Measurements from ENCODE around the gene TNFRSF13B.
A peak's percentile ranks its signal among the peaks of the same experiment; 100 is the strongest.

The TNFRSF13B gene

DNA sequence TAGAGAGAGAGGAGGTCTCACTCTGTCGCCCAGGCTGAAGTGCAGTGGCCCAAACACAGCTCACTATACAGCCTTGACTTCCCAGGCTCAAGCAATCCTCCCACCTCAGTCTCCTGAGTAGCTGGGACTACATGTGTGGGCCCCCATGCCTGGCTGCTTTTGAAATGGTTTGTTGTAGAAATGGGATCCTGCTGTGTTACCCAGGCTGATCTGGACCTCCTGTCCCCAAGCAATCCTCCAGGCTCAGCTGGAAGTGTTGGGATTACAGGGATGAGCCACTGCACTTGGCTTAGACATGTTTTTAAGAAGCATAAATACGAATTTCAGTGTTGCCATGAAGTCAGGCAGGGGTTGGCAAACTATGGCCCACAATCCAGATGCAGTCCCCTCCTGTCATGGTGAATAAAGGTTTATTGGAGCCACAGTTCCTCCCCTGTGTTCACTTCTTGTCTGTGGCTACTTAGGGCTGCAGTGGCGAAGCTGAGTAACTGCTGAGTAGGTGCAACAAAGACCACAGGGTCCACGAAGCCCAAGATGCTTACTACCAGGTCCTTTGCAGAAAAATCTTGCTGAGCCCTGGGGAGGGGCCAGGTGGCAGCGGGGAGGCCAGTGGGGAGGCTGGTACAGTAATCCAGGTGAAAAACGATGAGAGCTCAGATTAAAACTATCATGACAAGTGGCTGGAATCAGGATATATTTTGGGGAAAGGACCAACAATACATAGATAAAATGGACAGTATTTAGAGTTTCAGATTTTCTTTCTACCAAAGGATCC, 35.2 kb downstream of the TNFRSF13B start:
- no peak for DNase-seq

DNA sequence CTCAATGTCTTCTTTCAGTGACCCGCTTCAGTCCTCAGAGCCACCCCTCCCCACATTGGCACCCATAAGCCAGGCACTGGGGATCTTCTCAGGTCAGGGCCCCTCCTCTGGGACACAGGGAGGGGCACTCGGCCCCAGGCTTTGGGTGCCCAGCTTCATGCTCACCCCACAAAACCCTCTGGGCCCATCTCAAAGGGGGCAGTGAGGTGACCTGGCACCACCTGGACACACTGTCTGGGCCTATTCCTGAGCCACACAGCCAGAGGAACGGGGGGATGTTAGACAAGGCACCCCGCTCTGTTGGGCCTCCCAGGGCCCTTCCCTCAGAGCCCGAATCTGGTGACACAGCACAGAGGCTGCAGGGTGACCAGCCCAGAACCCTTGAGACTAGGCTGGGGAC, 36.1 kb downstream of the TNFRSF13B start:
- no peak for DNase-seq

DNA sequence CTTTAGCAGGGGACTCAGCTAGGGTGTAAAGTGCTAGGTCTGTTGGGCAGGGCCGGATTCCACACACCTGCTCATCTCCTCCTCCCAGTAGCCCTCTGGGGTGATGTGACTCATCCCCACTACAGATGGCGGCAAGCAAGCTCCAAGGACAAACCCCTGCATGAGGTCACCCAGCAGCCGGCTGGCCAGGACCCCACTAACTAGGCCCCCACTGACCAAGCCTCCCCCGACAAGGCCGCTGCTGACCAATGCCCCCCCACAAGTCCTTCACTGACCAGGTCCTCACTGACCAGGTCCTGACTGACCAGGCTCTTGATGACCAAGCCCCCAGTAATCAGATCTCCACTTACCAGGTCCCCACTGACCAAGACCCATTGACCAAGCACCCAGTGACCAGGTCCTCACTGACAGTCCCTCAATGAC, 36.7 kb downstream of the TNFRSF13B start:
- no peak for DNase-seq

DNA sequence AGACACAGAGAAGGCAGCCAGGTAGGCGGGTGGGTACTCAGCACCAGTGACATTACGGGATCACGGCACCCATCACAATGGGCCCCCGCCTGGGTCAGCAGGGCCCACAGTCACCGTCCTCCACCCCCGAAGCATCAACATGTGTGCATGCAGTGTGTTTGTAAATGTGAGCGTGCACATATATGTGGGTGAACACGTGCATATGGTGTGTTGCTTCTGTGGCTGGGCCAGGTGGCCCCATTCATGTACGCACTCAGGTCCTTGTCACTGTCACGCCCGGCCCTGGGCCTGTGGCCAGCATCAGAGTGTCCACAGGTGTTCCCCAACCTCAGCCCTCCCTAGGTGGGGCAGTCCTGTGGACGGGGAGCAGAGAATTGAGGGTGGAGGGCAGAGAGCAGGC, 37.1 kb downstream of the TNFRSF13B start:
- no peak for DNase-seq

DNA sequence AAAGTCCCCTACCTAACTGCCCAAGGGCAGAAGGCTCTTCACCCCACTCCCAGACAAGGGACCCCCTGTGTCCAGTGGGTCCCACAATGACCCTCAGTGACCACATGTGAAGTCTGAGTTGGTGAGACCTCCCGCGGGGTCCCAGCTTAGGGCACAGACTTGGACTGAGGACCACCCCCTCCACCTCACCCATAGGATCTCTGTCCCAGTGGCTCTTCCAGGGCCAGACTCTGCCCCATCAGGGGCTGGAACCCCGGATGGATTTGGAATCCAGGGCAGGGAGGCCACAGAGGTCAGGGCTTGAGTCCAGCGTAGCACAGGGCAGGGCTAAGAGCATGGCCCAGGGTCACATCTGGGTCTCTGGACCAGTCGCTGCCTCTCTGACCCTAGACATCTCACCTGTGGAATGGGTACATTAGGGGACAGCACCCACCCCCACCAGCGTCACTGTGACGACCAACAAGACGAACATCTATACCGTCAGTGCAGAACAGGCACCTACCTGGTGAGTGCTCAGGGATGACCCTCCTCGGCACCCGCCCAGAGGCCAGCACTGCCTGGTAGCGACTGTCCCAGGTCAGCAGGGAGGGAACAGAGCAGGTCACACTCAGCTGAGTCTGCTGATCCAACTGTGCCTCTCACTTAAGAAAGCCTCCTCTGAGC, 37.7 kb downstream of the TNFRSF13B start:
- DNase-seq = no peak

DNA sequence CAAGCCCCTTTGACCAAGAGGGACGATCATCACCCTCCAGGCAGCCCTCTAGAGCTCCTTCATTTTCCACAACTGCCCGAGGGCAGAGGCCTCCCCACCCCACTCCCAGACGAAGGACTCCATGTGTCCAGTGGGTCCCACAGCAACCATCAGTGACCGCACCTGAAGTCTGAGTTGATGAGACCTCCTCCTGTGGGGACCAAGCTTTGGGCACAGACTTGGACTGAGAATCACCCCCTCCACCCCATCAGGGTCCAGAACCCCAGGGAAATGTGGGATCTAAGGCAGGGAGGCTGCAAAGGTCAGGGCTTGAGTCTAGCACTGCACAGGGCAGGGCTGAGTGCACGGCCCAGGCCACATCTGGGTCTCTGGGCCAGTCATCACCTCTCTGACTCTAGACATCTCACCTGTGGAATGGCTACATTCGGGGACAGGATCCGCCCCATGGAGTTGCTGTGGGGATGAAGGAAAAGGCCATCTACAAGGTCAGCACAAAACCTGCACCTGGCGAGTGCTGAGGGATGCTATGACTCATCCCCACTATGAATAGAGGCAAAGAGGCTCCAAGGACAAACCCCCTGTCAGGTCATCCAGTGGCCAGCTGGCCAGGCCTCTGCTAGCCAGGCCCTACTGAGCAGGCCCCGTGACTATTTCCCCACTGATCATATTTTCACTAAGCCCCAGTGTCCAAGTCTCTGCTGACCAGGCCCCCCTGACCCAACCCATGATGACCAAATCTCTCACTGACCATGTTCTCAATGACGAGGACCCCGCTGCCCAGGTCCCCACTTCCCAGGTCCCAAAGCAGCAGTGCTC, 38.4 kb downstream of the TNFRSF13B start:
- DNase-seq = no peak

DNA sequence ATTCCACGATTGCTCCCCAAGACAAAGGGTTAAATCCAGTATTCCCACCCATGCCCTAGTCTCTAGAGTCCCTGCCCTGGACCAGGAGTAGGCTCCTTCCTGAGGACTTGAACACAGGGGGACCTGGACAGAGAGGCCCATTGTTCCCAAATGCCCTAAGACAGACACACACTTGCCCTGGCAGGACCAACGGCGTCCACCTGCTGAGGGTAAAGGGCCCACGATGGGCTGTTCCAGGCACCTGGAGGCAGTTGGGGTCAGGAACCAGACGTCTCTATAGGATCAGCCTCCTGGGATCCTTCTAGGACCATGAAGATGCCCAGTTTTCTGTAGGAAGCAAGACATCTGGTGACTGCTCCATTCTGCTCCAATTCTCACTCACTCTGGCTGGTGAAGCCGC, 39.3 kb downstream of the TNFRSF13B start:
- DNase-seq = no peak

DNA sequence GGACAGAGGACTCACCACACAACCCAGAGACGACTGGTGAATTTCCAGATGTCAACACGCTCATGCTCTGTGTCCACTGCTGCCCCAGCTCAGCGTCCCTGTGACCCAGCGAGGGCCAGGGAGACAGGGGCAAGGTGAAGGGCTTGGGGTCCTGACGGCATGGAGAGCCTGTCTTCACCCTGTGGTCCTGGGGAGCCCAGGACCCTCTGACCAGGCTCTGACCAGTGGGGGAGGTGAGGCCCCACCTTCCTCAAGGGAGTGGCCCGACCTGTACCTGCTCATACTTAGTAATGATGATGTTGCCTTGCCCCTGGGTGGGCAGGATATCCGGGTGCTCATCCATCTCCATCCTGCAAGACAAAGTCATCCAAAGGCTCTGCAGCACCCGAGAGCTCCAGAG, 39.8 kb downstream of the TNFRSF13B start:
- DNase-seq = no peak

DNA sequence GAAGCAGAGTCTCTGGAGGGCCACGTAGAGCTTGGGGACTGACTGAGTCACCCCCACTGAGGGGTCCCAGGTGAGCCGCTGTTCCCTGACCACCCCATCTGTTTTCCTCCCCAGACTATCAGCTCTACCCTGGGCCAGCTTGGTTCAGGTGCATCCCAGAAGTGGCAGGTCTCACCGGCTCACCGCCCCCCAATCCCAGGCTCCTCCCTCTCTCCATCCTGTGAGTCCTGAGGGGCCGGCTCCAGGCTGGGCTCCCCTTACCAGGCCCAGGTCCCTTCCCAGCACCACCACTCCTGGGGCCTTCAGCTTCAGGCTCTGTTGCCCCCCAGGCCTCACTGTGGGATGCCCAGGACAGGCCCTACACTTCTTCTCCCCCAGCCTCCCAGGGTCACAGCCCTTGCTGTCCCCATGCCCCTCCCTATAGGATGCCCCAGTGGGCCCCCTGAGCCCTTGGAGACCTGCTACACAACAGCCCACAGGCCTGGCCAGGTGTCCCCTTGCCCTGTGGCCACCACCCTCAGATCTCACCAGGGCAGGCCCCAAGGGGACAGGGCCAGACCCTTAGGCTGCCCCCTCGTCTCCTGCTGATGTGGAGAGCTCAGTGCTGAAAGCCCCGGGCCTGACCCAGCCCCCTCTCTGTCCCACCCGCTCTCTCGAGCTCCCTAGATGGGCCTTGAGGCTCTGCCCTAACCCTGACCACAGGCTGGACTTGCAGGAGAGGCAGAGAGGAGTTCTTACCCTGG, 40.4 kb downstream of the TNFRSF13B start:
- DNase-seq = no peak

DNA sequence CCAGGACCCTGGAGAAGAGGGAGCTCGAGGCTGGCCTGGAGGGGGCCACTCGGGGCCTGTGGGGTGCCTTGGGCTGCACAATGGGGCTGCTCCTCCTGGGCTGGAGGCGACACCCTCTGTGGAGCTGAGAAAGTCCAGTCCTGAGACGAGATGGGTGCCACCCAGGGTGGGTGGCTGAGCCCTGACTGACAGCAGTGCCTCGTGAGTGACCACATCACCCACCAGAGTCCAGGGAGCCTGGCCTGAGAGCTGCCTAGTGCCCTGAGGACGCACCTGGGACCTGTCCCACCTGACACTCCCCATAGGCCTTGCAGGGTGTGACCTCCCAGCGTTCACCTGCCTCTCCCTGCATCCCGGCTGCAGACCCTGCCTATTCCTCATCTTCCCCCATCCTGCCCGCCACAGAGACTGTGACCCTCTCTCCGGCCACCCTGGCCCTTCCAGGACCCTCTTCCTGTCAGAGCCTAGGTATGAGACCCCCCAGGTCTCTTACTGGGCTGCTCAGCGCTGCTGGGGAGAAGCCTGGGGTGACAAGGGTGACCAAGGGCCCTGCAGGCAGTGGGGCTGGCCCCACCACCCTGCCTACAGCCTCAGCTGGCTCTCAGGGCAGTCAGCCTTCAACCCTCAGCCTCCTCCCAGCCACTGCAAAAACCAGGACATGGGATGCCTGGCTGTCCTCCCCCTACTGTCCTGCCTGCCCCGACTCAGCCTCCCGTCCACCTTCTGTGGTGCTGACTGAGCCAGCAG, 41.2 kb downstream of the TNFRSF13B start:
- DNase-seq = no peak

DNA sequence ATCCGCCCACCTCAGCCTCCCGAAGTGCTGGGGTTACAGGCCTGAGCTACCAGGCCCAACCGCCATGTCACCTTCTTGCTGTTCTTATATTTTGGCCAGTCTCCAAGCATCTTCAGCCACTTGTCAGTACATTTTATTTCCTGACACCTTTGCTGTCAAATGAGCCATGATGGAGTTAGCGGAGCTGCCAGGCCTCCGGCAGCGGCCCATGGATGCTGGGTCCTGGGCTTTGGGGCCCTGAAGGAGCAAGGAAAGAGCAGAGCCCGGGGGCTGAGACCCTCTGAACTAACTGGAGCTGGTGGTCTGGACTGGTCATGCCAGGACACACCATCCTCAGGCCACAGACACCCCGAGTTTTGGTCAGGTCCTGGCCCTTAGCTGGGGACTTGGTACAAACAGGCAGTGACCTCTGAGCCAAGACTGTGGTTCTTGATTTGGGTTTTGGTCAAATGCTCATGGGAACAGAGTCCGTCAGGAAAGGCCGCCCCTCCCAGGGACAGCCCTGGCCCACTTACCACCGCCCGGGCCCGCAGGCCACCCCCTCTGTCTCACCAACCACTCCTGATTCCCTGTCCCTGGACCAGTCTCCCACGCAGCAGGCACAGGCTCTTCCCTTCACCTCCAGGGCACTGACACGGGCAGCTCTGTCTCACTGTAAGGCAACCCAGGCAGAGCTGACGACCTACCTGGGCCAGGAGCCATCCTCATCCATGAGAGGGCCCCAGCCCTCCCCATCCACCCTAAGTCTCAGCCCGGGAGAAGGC, 42.0 kb downstream of the TNFRSF13B start:
- DNase-seq = peak; percentile 32

DNA sequence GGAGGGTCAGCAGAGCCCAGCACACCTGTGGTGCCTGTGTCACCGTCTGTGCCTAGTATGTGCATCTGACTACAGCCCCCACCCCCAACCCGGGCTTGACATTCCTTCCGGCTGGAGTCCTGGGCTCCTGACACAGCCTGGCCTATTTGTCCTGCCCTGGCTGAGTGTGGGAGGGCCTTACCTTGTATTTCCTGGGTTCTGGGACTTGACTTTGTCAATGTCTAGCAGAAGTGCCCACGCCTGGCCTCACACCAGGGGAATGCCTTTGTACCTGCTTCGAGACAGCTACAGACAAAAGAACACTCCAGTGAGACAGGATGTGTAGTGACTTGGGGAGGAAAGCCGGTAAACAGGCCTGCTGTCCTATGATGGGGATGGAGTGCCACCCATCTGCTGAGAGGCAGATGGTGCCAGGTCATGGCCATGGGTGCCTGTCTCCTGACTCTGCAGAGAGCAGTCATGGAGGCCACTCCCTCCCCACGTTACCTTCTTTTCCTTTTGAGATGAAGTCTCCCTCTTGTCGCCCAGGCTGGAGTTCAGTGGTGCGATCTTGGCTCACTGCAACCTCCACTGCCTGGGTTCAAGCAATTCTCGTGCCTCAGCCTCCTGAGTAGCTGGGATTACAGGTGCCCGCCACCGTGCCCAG, 42.8 kb downstream of the TNFRSF13B start:
- peak; percentile 69 for DNase-seq

DNA sequence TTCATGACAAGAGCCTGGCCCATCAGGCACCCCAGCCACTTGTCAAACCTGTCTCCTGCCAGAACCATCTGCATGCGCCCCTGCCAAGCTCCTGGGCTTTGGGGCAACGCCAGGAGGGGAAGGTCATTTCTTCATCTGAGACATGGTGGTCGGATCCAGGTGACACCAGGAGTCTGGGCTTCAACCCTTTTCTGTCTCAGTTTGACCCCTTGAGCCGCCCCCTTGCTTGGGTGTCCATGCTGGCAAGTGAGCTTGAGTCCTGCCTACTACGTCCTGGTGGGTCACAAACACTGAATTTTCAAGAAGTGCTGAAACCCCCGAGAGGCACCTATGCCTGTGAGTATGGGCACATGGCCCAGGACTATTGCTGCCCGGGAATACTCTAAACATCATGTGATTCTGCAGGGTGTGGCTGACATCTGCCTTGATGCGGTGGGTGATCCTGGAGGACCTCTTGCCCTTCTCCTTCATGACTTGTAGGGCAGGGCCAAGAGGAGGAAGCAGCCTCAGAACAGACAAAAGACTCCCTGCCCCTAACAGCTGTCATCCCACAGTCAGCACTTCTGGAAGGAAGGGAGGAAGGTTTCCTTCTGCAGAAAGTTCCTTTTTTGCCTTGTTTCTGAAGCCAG, 43.4 kb downstream of the TNFRSF13B start:
- peak; percentile 40 for DNase-seq

DNA sequence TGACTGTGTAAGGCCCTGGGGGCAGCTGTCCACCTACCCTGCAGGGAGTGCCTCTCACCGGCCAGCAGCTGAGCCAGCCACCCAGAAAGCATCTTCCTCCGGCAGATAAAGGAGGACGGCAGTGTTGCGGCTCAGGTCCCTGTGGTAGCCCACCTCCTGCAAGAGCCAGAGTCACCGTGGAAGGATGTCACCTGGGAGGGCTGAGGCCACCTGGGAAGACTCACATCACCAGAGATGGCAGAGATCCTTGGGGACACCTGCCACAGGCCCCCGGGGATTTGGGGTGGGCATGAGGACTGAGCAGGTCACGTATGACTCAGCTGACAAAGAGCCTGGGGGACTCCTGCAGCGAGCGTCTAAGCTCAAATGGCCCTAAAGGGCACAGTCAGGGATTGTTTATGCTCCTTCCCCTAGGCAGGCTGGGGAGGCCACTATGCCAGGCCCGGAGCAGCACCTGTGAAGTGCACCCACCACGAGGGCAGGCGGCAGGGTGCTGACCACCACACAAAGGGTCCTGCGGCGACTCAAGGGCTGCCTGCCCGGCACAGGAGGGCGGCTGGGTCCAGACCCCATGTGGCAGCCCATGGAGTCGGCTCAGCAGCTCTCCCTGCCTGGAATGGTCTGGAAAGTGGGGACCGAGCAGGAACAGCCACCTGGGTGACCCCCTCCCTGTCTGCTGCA, 44.1 kb downstream of the TNFRSF13B start:
- DNase-seq = no peak

DNA sequence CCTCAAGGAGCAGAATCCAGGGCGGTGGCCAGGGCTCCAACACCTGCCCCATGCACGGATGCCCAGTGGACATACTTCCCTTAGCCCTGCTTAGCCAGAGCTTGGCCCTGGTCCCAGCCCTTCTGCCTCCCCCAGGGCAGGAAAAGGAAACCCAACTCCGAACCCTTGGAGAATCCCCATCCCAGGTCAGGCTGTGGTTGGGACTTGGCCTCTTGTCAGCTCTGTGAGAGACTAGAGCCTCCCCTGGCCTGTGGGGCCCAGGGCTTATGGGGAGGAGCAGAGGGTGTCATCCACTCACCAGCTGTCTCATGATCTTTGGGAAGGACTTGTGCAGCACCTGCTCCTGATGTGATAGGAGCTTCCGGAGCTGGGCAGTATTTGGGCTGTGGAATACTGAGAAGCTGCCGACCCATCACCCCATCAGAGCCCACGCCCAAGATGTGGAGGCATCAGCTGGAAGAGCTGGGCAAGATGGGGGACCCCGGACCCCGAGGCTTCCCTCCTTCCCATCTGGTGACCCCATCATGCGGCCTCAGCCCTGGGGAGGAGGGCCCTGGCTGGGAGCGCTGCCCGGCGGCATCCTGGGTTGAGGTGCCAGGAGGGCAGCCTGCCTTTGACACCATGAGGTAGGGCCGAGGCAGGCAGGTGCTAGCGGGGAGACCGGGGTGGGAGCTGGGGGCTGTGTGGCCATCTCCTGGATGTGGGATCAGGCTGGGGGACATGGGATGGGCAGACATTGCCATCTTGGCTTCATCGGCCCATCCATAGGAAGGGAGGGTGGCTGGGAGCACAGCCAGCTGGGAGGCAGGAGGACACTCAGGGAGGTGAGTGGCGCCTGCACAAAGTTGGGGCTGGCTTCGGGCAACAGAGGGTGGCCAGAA, 45.1 kb downstream of the TNFRSF13B start:
- no peak for DNase-seq

DNA sequence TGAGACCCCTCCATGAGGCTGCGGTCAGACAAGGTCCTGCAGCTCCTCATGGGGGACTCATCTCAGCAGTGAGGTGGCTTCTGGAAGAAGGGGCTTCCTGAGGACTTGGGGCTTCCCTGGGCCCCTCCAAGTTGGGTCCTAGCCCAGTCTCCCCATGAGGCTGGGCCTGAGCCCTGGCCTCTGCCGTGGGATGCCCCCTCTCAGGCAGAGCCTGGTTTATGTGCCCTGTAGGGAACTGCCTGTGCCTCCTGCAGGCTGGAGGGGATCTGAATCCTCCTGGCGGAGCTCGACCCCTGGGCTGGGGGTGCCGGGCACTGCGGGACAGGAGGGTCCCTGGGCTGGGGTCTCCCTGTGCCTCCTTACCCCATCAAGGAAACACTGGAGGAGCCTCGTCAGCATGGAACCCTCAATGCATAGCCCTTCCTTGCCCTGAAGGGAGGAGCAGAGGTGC, 45.8 kb downstream of the TNFRSF13B start:
- no peak for DNase-seq

DNA sequence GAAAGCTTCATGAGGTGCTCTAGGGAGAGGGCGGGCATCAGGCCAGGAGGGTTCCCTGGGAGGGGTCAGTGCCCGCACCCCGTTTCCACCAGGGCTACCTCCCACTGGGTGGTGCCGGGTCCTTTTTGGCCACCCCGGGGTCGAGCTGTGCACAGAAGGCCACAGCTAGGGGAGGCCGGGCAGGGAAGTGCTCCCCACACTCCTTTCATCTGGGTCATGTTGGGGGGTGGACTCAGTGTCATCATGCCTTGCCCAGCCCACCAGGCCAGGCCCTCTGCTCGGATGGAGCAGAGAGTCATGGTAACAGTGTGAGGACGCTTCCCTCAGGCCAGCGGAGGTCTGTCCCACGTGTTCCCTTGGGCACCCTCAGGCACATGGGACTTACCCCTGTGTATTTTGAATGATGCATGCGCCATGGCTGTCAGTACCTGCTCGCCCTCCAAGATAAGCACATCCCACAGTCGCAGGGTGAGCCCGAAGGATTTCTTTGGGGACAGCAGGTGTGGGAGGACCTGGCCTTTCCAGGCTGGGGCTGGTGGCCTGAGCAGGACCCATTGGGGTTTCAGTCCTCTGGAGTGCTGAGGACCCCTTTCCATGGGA, 46.4 kb downstream of the TNFRSF13B start:
- DNase-seq = no peak
